ENCODE results near the gene SLC16A3.

Gene SLC16A3

DNA sequence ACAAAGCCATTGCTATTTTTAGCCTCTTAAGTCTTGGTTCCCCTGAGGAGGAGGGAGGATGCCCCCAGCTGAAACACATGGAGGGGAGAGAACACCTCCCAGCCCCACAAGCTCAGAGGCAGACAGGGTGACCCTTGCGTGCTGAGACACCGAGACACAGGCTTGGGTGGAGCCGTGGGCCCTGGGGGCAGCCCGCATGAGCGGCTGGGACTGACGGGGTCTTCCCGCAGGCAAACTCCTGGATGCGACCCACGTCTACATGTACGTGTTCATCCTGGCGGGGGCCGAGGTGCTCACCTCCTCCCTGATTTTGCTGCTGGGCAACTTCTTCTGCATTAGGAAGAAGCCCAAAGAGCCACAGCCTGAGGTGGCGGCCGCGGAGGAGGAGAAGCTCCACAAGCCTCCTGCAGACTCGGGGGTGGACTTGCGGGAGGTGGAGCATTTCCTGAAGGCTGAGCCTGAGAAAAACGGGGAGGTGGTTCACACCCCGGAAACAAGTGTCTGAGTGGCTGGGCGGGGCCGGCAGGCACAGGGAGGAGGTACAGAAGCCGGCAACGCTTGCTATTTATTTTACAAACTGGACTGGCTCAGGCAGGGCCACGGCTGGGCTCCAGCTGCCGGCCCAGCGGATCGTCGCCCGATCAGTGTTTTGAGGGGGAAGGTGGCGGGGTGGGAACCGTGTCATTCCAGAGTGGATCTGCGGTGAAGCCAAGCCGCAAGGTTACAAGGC is 9.8 kb downstream of the SLC16A3 start (continued):
- TF ChIP-seq, protein P1, sequence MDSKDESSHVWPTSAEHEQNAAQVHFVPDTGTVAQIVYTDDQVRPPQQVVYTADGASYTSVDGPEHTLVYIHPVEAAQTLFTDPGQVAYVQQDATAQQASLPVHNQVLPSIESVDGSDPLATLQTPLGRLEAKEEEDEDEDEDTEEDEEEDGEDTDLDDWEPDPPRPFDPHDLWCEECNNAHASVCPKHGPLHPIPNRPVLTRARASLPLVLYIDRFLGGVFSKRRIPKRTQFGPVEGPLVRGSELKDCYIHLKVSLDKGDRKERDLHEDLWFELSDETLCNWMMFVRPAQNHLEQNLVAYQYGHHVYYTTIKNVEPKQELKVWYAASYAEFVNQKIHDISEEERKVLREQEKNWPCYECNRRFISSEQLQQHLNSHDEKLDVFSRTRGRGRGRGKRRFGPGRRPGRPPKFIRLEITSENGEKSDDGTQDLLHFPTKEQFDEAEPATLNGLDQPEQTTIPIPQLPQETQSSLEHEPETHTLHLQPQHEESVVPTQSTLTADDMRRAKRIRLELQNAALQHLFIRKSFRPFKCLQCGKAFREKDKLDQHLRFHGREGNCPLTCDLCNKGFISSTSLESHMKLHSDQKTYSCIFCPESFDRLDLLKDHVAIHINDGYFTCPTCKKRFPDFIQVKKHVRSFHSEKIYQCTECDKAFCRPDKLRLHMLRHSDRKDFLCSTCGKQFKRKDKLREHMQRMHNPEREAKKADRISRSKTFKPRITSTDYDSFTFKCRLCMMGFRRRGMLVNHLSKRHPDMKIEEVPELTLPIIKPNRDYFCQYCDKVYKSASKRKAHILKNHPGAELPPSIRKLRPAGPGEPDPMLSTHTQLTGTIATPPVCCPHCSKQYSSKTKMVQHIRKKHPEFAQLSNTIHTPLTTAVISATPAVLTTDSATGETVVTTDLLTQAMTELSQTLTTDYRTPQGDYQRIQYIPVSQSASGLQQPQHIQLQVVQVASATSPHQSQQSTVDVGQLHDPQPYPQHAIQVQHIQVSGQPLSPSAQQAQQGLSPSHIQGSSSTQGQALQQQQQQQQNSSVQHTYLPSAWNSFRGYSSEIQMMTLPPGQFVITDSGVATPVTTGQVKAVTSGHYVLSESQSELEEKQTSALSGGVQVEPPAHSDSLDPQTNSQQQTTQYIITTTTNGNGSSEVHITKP (tag by site-specific recombination; IDR thresholded peaks at IDR 0.05), result peak; percentile 27; the same call in 1 of the 2 replicates
- TF ChIP-seq ZNF670 (tag by site-specific recombination; IDR thresholded peaks at IDR 0.05; ENCODE audit: low read depth) (no peak), ZFHX2 (tag by site-specific recombination; conservative IDR thresholded peaks at IDR 0.05) (peak; percentile 88), ZNF292 (tag by site-specific recombination; IDR thresholded peaks at IDR 0.05; ENCODE audit: borderline replicate concordance, low read depth) (no peak), ZNF133 (tag by site-specific recombination; IDR thresholded peaks at IDR 0.05) (no peak), HOXD13 (CRISPR knock-in tag; IDR thresholded peaks at IDR 0.05; ENCODE audit: borderline replicate concordance) (no peak), SP7 (tag by site-specific recombination; IDR thresholded peaks at IDR 0.05) (peak; percentile 84), ZIC2 (tag by site-specific recombination; IDR thresholded peaks at IDR 0.05) (peak; percentile 79; the same call in 1 of the 2 replicates), ZNF621 (tag by site-specific recombination; IDR thresholded peaks at IDR 0.05) (no peak), ZNF501 (tag by site-specific recombination; IDR thresholded peaks at IDR 0.05) (no peak), SCRT2 (tag by site-specific recombination; IDR thresholded peaks at IDR 0.05) (0 out of 2 replicates have a peak, but pooled peaks have one; percentile 16), ZNF416 (tag by site-specific recombination; IDR thresholded peaks at IDR 0.05) (no peak), ZNF596 (tag by site-specific recombination; IDR thresholded peaks at IDR 0.05) (no peak), SCRT1 (tag by site-specific recombination; IDR thresholded peaks at IDR 0.05; ENCODE audit: borderline replicate concordance) (0 out of 2 replicates have a peak, but pooled peaks have one; percentile 41), OSR2 (tag by site-specific recombination; IDR thresholded peaks at IDR 0.05) (peak; percentile 66; the same call in 1 of the 2 replicates), ZBTB21 (tag by site-specific recombination; IDR thresholded peaks at IDR 0.05) (no peak)
- TF ChIP-seq, protein P2, sequence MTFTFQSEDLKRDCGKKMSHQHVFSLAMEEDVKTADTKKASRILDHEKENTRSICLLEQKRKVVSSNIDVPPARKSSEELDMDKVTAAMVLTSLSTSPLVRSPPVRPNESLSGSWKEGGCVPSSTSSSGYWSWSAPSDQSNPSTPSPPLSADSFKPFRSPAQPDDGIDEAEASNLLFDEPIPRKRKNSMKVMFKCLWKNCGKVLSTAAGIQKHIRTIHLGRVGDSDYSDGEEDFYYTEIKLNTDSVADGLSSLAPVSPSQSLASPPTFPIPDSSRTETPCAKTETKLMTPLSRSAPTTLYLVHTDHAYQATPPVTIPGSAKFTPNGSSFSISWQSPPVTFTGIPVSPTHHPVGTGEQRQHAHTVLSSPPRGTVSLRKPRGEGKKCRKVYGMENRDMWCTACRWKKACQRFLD (tag by site-specific recombination; IDR thresholded peaks at IDR 0.05), result no peak
- TF ChIP-seq, protein P3, sequence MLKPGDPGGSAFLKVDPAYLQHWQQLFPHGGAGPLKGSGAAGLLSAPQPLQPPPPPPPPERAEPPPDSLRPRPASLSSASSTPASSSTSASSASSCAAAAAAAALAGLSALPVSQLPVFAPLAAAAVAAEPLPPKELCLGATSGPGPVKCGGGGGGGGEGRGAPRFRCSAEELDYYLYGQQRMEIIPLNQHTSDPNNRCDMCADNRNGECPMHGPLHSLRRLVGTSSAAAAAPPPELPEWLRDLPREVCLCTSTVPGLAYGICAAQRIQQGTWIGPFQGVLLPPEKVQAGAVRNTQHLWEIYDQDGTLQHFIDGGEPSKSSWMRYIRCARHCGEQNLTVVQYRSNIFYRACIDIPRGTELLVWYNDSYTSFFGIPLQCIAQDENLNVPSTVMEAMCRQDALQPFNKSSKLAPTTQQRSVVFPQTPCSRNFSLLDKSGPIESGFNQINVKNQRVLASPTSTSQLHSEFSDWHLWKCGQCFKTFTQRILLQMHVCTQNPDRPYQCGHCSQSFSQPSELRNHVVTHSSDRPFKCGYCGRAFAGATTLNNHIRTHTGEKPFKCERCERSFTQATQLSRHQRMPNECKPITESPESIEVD (tag by site-specific recombination; IDR thresholded peaks at IDR 0.05), result no peak
- TF ChIP-seq, protein P4, sequence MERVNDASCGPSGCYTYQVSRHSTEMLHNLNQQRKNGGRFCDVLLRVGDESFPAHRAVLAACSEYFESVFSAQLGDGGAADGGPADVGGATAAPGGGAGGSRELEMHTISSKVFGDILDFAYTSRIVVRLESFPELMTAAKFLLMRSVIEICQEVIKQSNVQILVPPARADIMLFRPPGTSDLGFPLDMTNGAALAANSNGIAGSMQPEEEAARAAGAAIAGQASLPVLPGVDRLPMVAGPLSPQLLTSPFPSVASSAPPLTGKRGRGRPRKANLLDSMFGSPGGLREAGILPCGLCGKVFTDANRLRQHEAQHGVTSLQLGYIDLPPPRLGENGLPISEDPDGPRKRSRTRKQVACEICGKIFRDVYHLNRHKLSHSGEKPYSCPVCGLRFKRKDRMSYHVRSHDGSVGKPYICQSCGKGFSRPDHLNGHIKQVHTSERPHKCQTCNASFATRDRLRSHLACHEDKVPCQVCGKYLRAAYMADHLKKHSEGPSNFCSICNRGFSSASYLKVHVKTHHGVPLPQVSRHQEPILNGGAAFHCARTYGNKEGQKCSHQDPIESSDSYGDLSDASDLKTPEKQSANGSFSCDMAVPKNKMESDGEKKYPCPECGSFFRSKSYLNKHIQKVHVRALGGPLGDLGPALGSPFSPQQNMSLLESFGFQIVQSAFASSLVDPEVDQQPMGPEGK (tag by site-specific recombination; IDR thresholded peaks at IDR 0.05), result peak; percentile 82
- TF ChIP-seq, protein P5, sequence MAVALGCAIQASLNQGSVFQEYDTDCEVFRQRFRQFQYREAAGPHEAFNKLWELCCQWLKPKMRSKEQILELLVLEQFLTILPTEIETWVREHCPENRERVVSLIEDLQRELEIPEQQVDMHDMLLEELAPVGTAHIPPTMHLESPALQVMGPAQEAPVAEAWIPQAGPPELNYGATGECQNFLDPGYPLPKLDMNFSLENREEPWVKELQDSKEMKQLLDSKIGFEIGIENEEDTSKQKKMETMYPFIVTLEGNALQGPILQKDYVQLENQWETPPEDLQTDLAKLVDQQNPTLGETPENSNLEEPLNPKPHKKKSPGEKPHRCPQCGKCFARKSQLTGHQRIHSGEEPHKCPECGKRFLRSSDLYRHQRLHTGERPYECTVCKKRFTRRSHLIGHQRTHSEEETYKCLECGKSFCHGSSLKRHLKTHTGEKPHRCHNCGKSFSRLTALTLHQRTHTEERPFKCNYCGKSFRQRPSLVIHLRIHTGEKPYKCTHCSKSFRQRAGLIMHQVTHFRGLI (tag by site-specific recombination; IDR thresholded peaks at IDR 0.05), result peak; percentile 73; the same call in 1 of the 2 replicates
- TF ChIP-seq, protein P6, sequence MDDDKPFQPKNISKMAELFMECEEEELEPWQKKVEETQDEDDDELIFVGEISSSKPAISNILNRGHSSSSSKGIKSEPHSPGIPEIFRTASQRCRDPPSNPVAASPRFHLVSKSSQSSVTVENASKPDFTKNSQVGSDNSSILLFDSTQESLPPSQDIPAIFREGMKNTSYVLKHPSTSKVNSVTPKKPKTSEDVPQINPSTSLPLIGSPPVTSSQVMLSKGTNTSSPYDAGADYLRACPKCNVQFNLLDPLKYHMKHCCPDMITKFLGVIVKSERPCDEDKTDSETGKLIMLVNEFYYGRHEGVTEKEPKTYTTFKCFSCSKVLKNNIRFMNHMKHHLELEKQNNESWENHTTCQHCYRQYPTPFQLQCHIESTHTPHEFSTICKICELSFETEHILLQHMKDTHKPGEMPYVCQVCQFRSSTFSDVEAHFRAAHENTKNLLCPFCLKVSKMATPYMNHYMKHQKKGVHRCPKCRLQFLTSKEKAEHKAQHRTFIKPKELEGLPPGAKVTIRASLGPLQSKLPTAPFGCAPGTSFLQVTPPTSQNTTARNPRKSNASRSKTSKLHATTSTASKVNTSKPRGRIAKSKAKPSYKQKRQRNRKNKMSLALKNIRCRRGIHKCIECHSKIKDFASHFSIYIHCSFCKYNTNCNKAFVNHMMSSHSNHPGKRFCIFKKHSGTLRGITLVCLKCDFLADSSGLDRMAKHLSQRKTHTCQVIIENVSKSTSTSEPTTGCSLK (tag by site-specific recombination; IDR thresholded peaks at IDR 0.05), result no peak
- TF ChIP-seq, protein P7, sequence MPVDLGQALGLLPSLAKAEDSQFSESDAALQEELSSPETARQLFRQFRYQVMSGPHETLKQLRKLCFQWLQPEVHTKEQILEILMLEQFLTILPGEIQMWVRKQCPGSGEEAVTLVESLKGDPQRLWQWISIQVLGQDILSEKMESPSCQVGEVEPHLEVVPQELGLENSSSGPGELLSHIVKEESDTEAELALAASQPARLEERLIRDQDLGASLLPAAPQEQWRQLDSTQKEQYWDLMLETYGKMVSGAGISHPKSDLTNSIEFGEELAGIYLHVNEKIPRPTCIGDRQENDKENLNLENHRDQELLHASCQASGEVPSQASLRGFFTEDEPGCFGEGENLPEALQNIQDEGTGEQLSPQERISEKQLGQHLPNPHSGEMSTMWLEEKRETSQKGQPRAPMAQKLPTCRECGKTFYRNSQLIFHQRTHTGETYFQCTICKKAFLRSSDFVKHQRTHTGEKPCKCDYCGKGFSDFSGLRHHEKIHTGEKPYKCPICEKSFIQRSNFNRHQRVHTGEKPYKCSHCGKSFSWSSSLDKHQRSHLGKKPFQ (tag by site-specific recombination; IDR thresholded peaks at IDR 0.05), result peak; percentile 90
- TF ChIP-seq, protein P8, sequence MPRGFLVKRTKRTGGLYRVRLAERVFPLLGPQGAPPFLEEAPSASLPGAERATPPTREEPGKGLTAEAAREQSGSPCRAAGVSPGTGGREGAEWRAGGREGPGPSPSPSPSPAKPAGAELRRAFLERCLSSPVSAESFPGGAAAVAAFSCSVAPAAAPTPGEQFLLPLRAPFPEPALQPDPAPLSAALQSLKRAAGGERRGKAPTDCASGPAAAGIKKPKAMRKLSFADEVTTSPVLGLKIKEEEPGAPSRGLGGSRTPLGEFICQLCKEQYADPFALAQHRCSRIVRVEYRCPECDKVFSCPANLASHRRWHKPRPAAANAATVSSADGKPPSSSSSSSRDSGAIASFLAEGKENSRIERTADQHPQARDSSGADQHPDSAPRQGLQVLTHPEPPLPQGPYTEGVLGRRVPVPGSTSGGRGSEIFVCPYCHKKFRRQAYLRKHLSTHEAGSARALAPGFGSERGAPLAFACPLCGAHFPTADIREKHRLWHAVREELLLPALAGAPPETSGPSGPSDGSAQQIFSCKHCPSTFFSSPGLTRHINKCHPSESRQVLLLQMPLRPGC (tag by site-specific recombination; IDR thresholded peaks at IDR 0.05), result no peak

All from HEK293 (cell line).